Esophagus muscularis mucosa (tissue), 4 donors: ENCODE data around the gene SLC24A4.

Experiments used
- CTCF ChIP-seq, 3 experiments: fragments of 200-600 bp in 2 of 3; fragments of 450-650 bp in 1 of 3; sonication (generic) in 2 of 3; IDR thresholded peaks; one replicate each; pipeline ENCODE4 v1.5.1; 2017 to 2019; ENCODE audit warnings: antibody characterized with exemption in 3 of 3, mild to moderate bottlenecking in 2 of 3, moderate library complexity in 1 of 3
- EP300 ChIP-seq: sonication (generic); formaldehyde crosslinking; IDR thresholded peaks from one replicate; pipeline ENCODE4 v1.6.1; 2017; ENCODE audit warnings: antibody characterized with exemption
- POLR2A ChIP-seq: fragments of 450-650 bp; IDR thresholded peaks from one replicate; pipeline ENCODE4 v1.6.1; 2017; ENCODE audit warnings: antibody characterized with exemption, moderate library complexity, mild to moderate bottlenecking, low read depth
- POLR2AphosphoS5 ChIP-seq, 2 donors: sonication (generic); formaldehyde crosslinking; IDR thresholded peaks; one replicate each; pipeline ENCODE4 v1.6.1; 2017; ENCODE audit warnings: antibody characterized with exemption in 2 of 2

DNA sequence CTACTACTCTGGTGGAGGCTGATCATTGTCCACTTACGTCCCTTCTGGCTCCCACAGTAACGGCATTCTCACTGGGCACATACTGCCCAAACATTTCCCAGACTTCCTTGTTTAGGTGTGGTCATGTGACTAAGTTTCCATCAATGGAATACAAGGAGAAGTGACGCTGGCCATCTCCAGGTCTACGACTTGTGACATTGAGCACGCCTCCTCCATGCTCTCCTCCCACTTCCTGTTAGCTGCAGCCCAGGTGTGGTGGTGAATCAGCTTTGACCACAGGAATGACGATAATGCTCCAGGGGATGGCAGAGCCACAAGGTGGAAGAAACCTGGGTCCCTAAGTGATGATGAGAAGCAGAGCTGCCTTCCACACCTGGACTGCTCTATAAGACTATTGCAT is 6.0 kb upstream of the SLC24A4 start:
- TF ChIP-seq CTCF (IDR thresholded peaks at IDR 0.05) (no peak), POLR2AphosphoS5 (IDR thresholded peaks at IDR 0.05) (no peak), EP300 (no peak), POLR2A (no peak)
